ENCODE data around the gene ATP11B.
"Not testable (repeated sequence)": the region's sequence is repeated elsewhere in the genome, so short reads cannot be mapped to it uniquely, and the experiment has no call there.

The ATP11B gene

DNA sequence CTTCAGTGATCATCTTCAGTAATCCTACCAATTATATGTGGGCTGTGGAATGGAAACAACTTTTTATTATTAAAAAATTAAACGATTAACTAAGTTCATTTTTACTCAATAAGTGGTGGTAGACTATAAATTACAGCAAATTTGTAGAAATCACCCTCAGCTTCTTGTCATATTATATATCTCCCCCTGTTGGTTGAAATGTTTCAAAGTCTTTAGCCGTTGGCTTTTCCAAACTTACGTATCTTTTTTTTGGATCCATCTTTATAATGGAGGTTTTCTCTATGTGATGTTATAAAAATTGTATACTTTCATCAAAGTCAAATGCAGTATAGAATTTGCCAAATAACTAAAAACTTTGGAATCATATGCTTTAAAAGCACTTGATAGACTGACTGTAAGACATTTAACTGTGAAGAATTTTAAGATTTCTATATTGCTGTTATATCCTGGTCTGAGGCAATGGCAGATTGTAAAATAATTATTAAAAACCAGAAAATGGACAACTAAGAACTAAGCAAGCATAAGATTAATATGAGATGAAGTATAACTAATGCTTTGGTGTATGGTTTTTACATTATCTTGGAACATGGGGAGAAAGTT, 44.7 kb downstream of the ATP11B start:
- no peak for DNase-seq (ENCODE audit: low spot score)

DNA sequence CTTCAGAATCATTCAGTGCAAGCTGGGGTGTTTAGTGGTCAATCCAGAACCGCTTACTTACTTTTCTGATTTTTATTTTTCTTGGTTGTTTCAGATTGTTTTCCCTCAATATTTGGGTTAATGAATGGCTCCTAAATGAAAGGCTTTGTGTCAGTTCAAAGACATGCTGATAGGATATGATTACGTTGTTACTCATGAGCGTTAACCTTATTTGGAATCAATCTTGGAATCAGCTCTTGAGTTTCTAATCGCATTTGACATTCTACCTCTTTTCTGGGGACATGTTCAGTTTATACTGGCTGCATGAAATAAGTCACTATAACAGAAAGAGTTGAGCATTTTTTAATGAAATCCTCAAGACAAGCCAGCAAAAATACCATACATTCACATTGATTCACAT, 50.2 kb downstream of the ATP11B start:
- DNase-seq (ENCODE audit: low spot score) = no peak

DNA sequence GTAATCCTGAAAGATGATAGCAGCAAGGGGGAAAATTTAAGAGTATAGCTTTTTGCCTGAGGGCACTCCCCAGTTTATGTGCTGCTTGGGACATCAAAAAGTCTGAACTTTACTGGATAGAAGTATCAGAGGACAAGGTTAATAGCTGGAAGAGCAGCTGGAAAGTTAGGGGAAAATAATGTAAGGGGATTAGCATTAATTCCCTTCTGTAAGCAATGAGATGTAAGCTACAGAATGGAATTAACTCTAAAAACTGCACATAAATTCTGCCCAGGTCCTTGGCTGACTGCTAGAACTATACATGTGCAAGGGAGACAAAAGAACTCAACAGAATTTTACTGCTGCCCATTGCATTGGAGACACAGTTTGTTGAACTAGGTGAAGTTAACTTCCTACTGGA, 55.6 kb downstream of the ATP11B start:
- DNase-seq (ENCODE audit: low spot score) = no peak

DNA sequence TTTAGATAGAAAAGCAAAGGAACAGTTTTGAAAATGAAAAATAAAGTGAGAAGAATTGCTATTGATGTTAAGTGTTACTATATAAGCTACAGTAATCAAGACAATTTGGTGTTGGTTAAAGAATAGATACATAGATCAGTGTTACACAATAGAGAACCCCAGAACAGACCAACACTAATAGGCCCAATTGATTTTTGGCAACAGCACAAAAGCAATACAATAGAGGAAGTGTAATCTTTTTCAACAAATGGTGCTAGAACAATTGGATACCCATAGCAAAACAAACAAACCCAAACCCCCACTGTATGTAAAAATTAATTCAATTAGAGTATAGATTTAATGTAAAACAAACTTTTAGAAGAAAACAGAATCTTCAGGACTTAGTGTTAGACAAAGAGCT, 61.8 kb downstream of the ATP11B start:
- no peak for DNase-seq (ENCODE audit: low spot score)

DNA sequence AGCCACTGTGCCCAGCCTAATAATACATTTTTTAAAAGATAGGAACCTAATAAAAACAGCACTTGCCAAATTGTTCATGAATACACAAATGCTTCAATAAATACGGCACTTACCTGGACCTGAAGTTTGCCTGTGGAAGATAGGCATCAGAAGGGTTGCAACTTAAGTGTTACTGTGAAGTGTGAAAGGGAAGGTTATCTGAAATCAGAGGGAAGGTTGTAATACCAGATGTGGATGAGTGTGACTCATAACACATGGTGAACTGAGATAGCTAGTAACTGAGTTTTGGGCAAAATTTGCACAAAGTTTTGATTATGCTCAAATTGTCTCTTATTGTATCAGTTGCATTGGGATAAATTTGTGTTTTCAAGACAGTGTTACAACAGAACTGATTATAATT, 68.0 kb downstream of the ATP11B start:
- DNase-seq (ENCODE audit: low spot score) = no peak

DNA sequence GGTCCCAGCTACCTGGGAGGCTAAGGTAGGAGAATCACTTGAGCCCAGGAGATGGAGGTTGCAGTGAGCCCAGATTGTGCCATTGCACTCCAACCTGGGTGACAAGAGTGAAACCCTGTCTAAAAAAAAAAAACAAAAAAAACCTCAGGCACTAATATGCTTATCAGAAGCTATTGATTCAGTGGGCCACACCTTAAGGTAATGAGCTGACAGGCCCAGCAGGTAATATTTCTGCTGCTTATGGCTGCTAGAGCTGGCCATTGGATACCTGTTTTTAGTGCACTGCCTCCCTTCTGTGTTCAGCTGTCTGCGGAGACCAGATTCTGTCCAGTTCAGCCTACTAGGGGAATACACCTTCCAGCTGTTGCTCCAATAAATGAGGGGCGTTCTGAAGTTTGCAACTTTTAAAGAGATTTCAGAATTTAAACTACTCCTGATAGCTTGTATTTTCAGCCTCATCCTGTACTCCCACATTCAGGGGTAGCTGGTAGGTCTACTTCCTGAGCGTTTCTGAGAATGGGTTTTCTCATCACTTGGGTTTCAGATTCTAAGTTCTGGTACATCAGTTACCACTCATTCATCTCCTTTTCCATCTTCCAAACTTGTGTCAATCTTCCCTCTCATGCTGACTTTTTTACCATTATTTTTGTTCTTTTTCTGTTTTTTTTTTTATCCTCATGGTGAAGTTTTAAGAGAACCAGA, 69.0 kb downstream of the ATP11B start:
- no peak for DNase-seq (ENCODE audit: low spot score)

DNA sequence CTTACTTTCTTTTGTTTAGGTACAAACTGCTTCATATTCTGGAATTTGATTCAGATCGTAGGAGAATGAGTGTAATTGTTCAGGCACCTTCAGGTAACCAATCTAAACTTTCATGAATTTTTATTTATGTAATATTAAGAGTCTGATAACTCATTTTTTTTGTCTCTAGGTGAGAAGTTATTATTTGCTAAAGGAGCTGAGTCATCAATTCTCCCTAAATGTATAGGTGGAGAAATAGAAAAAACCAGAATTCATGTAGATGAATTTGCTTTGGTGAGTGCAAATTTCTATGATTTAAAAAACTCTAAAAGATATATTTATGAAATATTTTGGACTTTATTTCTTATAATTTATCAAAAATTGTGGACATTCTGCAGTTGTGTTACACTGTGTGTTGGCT, 75.8 kb downstream of the ATP11B start:
- no peak for DNase-seq (ENCODE audit: low spot score)

DNA sequence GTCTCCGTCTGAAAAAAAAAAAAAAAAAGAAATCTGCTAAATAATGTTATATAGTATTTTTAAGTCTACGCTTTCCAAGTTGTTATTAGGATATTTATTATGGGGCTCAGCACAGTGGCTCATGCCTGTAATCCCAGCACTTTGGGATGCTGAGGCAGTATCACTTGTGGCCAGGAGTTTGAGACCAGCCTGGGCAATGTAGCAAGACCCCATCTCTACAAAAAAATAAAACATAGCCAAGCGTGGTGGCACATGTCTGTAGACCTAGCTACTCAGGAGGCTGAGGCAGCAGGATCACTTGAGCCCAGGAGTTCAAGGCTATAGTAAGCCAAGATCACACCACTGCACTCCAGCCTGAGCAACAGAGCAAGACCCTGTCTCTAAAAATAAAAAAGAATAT, 77.6 kb downstream of the ATP11B start:
- DNase-seq (ENCODE audit: low spot score) = not testable (repeated sequence)

DNA sequence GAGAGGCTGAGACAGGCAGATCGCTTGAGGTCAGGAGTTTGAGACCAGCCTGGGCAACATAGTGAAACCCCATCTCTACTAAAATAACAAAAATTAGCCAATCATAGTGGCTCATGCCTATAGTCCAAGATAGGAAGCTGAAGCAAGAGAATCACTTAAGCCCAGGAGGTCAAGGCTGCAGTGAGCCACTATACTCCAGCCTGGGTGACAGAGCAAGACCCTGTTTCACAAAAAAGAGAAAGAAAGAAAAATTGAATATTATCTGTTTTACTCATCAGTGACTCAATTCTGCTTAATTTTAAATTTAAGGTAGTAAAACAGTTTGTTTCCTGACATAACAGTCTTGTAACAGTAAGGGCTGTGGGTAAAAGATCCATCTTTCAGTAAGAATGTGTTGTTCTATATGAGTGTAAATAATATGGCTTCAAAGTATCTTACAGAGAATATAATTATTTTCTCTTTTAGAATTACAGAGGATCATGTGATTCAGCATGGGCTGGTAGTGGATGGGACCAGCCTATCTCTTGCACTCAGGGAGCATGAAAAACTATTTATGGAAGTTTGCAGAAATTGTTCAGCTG, 85.8 kb downstream of the ATP11B start:
- no peak for DNase-seq (ENCODE audit: low spot score)

DNA sequence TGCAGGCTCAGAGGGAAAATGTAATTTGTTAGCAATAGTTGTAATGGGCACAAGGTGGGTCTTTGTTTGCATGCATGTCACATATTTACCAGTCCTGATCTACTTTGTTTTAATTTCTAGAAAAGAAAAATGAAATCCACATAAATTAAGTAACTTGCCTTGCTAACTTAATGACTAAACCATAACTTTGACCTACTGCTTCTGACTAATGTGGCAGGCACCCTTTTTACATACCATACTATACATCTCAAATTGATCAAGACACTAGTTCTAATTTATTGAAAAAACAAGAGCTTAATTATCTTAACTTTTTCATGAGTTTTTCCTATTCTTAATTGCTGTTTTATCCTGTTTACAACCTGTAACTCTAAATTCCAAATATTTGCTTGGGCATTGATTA, 93.2 kb downstream of the ATP11B start:
- DNase-seq (ENCODE audit: low spot score) = no peak

DNA sequence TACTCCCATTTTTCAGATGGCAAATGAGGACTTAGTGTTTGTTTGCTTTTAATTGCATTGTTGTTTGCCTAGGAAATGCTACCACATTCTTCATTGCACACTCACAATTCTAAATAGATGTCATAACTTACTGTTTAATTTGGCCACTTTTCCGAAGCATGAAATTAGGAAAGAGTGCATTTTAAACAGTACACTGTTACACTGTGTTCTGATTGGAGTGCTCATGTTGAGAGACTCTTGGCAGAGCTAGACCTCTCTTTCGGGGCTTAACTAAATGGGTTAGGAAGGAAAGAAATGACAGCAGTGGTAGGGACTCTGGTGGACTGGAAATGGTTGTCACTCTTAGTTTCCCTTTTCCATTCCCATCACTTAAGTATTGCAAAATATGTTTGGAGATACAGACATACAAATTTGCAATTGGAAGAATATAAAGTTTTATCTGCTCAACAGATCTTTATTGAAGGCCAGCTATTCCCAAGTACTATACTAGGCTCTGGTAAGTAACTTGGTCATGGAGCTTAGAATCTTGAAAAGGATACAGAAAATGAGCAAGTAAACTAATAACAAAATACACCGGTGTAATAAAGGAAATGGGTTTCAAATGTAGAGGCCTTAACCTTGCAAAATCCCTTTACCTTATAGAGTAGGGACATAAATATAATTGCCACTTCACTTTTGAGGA, 96.8 kb downstream of the ATP11B start:
- DNase-seq (ENCODE audit: low spot score) = no peak

DNA sequence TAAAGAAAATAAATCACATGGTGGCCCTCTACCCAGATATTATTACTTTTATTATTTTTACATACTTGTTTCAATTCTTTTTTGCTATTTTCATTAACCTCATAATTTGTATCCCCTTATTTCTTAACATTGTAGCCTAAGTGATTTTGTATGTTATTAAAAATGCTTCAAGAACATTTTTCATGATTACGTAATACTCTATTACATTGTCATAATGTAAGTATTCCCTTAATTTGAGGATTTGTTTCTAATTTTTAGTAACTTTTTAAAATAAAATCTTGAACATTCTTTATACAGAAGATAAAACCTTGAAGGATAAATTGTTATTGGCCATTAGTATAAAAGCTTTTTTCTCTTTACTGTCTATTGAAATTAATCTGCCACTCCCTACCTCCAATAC, 98.1 kb downstream of the ATP11B start:
- no peak for DNase-seq (ENCODE audit: low spot score)

DNA sequence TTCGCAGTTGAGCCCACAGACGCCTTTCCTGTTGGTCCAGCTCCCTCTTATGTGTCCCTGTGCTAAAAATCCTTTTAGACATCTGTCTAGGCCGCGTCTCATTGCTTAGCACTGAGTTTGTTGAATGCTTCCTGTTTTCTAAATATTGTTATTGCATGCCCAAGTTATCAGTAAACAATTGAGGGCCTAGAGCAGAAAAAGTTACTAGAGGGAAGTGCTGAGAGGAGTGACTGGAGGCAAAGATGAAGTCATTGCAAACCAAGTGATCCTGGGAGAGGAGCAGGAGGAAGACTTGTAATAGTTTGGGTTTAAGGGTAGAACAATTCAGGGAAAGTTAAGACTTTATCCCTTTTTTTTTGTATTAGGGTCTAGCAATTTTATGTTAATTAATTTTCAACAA, 98.9 kb downstream of the ATP11B start:
- DNase-seq (ENCODE audit: low spot score) = no peak

DNA sequence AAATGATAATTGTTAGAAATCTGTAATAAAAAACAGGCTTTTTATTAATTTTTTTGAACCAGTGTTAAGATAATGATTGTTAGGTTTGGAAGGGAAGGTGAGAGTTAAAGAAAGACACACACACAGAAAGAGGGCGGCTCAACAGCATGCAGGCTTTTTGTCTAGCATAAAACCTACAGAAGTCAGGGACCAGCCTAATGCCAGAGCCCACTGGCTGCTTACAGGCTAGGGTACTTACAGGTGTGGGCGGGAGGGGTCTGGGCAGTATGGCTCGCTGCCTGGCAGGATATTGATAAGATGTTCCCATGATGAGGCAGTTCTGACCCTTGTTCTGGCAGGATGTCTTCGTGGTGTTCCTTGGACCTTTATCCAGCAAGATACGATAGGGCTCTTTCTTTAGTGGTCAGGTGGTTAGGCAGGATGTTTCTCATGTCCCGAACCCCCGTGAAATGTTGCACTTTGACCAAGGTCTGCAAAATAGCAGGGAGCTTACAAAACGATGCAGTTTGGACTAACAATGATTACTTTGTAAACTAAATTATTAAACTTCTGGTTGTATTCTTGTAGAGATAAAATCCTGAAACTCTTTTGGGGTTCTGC, 102.3 kb downstream of the ATP11B start:
- no peak for DNase-seq (ENCODE audit: low spot score)

DNA sequence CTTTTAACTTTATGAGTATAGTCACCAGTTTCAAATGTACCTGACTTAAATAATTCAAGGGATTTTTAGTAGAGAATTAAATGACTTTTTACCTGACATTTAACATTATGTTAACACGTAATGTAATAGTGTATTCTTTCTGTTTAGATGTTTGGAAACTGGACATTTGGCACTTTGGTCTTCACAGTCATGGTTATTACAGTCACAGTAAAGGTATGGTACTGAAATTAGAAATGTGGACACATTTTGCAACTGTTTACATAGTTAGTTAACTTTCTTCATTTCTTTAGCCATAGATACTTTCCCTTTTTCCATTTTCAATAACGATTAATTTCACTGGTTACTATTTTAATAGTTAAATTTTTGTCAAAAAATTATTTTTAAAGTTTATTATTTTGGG, 103.2 kb downstream of the ATP11B start:
- no peak for DNase-seq (ENCODE audit: low spot score)

DNA sequence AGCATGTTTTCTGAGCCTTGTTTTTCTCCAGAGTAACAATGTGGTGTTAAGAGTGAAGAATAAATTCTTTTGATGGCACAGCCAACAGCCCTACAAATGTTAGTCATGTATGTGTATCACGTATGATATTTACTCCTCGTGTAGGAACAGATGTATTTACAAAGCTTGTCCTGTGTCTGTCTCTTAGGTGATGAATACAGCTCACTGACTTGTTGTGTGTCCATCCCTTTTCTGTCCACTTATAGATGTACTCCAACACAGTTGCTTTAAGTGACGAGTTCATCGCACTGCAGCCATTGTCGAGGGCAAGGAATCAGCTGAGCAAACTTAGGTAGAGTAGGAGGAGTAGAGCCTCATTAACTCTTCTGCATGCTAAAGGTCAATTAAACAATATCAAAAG, 108.9 kb downstream of the ATP11B start:
- DNase-seq (ENCODE audit: low spot score) = no peak

DNA sequence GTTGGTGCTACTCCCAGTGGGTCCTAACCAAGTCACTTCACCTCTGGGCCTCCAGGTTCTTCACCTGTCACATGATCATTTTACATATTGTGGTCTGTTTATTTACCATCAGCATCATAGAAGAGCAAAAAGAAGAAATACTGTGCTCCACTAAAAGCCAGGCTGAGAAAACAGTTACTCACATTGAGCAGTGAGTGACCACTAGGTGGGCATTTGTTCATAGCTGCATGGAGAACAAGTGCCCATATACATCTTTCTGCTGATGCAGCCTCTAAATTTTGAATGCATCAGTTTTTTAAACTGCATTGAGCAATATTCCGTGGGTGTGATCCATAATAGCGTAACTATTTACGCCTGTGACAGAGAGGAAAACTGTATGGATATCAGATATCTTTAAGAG, 110.9 kb downstream of the ATP11B start:
- DNase-seq (ENCODE audit: low spot score) = no peak

DNA sequence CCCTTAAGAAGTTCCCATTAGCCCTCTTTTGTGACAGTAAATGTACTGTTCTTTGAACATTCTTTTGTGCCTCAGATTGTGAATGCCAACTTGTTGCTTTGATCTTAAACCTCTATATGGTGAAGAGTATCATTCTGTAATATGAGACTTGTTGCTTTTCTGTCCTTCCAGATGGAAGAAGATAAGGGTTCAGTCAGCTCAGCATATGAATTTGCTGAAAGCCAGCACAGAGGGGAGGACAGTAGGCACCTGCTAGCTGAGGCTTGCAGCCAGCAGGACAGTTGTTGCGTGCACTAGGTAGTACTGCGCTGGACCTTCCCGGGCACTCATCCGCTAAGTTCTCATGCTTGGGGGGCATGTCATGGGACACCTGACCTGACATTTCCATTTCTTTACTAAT, 112.3 kb downstream of the ATP11B start:
- DNase-seq (ENCODE audit: low spot score) = no peak

DNA sequence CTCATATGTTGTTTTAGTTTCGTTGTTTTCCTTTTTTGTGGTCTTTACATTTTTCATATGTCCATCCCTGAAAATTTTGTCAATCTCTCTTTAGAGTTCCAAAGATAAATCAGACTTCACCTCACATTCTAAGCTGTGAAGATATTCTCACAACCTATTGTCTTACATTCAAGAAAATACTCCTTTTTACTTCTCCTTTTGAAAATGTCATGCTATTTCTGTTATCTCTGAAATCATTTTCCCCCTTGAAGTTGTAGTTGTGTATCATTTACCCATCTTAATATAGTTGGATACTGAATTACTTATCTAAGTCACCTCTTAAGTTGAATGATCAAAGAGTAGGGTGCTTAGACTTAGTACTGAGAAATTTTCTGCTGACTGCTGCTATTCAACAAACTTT, 112.7 kb downstream of the ATP11B start:
- DNase-seq (ENCODE audit: low spot score) = no peak

DNA sequence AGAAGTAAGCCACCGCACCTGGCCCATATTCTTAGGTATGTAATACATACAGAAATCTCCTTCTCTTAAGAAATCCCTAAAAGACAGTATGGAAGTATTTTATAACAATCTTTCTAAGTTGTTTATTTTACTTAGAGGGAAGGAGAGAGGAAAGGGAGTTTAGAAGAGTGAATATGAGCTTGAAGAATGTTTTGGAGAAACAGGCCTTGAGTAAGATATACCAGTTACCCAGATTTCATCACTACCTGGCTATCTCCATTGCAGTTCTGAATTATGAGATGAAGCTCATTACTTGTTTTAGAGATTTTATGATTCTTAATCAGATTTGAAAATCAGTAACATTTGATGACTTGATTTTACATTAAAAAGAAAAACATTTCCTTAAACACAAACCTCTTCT, 115.2 kb downstream of the ATP11B start:
- no peak for DNase-seq (ENCODE audit: low spot score)

DNA sequence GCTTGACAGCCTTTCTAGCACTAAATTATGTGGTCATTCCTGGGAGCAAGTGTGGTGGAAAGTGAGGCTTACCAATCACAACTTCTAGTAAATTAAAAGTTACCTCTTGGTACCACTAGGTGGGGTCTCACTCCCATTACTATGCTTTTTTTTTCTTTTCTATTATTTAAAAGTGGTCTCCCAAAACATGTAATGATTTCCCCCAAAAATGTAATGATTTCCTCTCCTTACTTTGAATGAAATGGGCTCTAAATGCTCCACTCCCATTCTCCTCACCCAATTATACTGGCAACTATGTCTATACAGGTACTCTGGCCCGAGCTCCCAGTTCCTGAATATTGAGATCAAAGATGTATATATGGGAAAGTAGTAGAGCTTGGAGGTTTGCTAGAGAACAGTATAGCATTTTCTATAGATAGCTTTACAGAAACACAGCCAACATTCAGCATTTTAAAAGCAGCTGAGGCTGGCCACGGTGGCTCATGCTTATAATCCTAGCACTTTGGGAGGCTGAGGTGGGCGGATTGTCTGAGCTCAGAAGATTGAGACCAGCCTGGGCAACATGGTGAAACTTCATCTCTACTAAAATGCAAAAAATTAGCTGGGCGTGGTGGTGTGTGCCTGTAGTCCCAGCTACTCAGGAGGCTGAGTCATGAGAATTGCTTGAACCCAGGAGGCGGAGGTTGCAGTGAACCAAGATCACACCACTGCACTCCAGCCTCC, 116.2 kb downstream of the ATP11B start:
- DNase-seq (ENCODE audit: low spot score) = no peak

Measured in left forelimb (tissue), 1 donor.